Measurements from ENCODE around the gene CTSW. TPM values are rescaled to one million over a fixed set of nuclear protein-coding genes. Genes with fewer than 3 reads are reported as not detected.

Gene CTSW
- total RNA-seq, 1 donor from 2014 or later, result not detected

DNA sequence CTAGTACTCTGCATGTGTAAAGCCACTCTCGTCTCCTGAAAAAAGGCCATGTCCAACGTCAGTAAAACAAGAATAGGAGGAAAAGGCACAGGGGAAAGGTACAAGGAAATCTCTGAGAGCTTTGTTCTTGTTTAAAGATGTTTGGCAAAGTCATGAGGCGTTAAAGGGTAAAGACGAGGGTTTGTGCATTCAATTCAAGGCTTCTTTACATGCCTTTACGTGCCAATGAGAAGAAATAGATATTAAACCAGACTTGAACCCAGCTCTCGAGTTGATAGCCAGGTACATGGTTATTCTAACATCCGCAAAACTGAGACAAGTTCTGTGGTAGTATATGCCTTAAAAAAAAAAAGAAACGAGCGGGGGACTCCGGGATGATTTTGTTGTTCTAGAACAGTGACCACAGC, 21.0 kb upstream of the CTSW start:
- H3K4me1 Mint-ChIP-seq, result peaks cover 59% of the 10 kb centered on the region
- DNase-seq (ENCODE audit: low read depth, low spot score), result no peak
- H3K27ac Mint-ChIP-seq (ENCODE audit: unreplicated experiment), result peak overlapping the region; percentile 99
- H3K36me3 Mint-ChIP-seq (ENCODE audit: low read depth), result peaks cover 30% of the 10 kb centered on the region
- peaks cover 20% of the 10 kb centered on the region for H3K27me3 Mint-ChIP-seq (ENCODE audit: low read depth)
- H3K4me3 Mint-ChIP-seq, result peak overlapping the region; percentile 95
- H3K9me3 Mint-ChIP-seq, result no peaks in the 10 kb centered on the region
- TF ChIP-seq, protein P1, sequence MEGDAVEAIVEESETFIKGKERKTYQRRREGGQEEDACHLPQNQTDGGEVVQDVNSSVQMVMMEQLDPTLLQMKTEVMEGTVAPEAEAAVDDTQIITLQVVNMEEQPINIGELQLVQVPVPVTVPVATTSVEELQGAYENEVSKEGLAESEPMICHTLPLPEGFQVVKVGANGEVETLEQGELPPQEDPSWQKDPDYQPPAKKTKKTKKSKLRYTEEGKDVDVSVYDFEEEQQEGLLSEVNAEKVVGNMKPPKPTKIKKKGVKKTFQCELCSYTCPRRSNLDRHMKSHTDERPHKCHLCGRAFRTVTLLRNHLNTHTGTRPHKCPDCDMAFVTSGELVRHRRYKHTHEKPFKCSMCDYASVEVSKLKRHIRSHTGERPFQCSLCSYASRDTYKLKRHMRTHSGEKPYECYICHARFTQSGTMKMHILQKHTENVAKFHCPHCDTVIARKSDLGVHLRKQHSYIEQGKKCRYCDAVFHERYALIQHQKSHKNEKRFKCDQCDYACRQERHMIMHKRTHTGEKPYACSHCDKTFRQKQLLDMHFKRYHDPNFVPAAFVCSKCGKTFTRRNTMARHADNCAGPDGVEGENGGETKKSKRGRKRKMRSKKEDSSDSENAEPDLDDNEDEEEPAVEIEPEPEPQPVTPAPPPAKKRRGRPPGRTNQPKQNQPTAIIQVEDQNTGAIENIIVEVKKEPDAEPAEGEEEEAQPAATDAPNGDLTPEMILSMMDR (conservative IDR thresholded peaks at IDR 0.05), result no peak

DNA sequence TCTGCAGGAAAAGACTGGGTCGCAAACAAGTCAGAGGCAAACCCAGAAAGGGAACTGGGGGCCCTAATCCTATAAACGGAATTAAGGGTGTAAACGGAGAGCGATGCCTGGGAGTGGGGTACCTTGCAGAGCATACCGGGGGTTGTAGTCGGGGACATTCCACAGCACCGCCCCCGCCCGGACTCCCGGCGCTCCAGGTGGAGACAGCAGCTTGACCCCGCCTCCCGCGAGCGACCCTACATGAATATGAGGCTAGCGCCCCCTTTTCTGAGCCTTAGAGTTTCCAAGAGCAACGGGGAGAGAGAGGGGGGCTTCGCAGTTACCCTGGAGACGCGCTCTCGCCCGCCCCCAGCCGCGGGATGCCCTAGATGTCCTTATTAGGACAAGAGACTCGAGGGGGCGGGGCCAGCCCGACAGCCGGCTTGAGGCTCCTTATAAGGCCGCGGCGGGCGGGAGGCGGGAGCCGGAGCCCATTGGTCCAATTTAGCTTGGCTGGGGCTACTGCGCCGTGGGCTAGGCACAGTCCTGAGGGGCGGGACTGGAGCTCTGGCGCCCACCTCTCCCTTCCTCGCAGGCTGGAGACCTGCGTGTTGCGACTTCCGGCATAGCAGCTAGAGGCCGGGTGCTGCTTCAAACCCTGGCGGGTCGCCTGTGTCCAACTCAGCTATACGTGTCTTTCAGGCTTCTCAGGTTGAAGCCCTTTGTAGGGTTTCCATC, 20.4 kb upstream of the CTSW start:
- DNase-seq (ENCODE audit: low read depth, low spot score), result peak; percentile 96
- Mint-ChIP-seq H3K9me3 (no peaks in the 10 kb centered on the region), H3K4me1 (peaks cover 56% of the 10 kb centered on the region), H3K27me3 (ENCODE audit: low read depth) (peaks cover 17% of the 10 kb centered on the region), H3K27ac (ENCODE audit: unreplicated experiment) (peak overlapping the region; percentile 99), H3K36me3 (ENCODE audit: low read depth) (peaks cover 24% of the 10 kb centered on the region), H3K4me3 (peak overlapping the region; percentile 95)
- TF ChIP-seq, protein P1 (conservative IDR thresholded peaks at IDR 0.05), result peak; percentile 34

- H3K27ac Mint-ChIP-seq (ENCODE audit: unreplicated experiment), result peak overlapping the region; percentile 98
- no peak for DNase-seq (ENCODE audit: low read depth, low spot score)
- TF ChIP-seq, protein P1 (conservative IDR thresholded peaks at IDR 0.05), result no peak
These were observed 19.8 kb upstream of the CTSW start for GRCh38 chr11:65859812-65860277.

GRCh38 chr11:65860278-65861164, 19.1 kb upstream of the CTSW start, which contains the start of gene MUS81:
TSS of gene MUS81 (plus strand) at chr11:65860433. CDS start at chr11:65860754, 321 bp downstream.
- peak within 1 kb of the TSS; percentile 95 for H3K4me3 Mint-ChIP-seq
- H3K36me3 Mint-ChIP-seq (ENCODE audit: low read depth), result peaks cover 19% of the 10 kb centered on the region
- no peaks in the 10 kb centered on the region for H3K9me3 Mint-ChIP-seq
- TF ChIP-seq, protein P1 (conservative IDR thresholded peaks at IDR 0.05), result peak; percentile 96
- H3K27ac Mint-ChIP-seq (ENCODE audit: unreplicated experiment), result peak within 1 kb of the TSS; percentile 99
- H3K4me1 Mint-ChIP-seq, result peaks cover 45% of the 10 kb centered on the region
- H3K27me3 Mint-ChIP-seq (ENCODE audit: low read depth), result peaks cover 12% of the 10 kb centered on the region
- DNase-seq (ENCODE audit: low read depth, low spot score), result peak; percentile 98

More at GRCh38 chr11:65859812-65860277, 19.8 kb upstream of the CTSW start:
- H3K36me3 Mint-ChIP-seq (ENCODE audit: low read depth), result peaks cover 18% of the 10 kb centered on the region
- H3K9me3 Mint-ChIP-seq, result no peaks in the 10 kb centered on the region
- H3K4me1 Mint-ChIP-seq, result peaks cover 50% of the 10 kb centered on the region
- peak overlapping the region; percentile 95 for H3K4me3 Mint-ChIP-seq
- H3K27me3 Mint-ChIP-seq (ENCODE audit: low read depth), result peaks cover 12% of the 10 kb centered on the region

- Mint-ChIP-seq H3K4me3 (peak overlapping the region; percentile 95), H3K4me1 (peaks cover 39% of the 10 kb centered on the region), H3K27ac (ENCODE audit: unreplicated experiment) (peak overlapping the region; percentile 27), H3K27me3 (ENCODE audit: low read depth) (peaks cover 8% of the 10 kb centered on the region), H3K36me3 (ENCODE audit: low read depth) (peaks cover 12% of the 10 kb centered on the region), H3K9me3 (no peaks in the 10 kb centered on the region)
- DNase-seq (ENCODE audit: low read depth, low spot score), result no peak
- TF ChIP-seq, protein P1 (conservative IDR thresholded peaks at IDR 0.05), result no peak
These were observed 18.5 kb upstream of the CTSW start for GRCh38 chr11:65861165-65861505.
